Sciatic nerve (tissue), 2 donors: Measurements from ENCODE around the gene GREM2. TPM values are rescaled to one million over a fixed set of nuclear protein-coding genes. Genes with fewer than 3 reads are reported as not detected.

ENCODE experiments used
- ATAC-seq: fragments of 200-7000 bp; cut with Tn5 transposase; one replicate; pipeline ENCODE4 v1.9.1; 2020; ENCODE audit warnings: mild to moderate bottlenecking, moderate library complexity
- DNase-seq: peaks from one replicate; pipeline ENCODE4 v3.0.0-alpha.2; 2020; ENCODE audit warnings: low spot score
- intact Hi-C: fragments of 100-400 bp; cut with DNase I; formaldehyde crosslinking; loops from one replicate; pipeline ENCODE4 v1.14.2; 2022
- total RNA-seq: library from RNA; stranded (reverse); fragmentation: NEBNext Ultra II Directional; extraction: Animal tissue kit (Norgen Biotek cat#: 25700); gene quantifications from one replicate; pipeline ENCODE4 v1.2.1, GENCODE V29; 2021
- donor health status: DM: no; HTN: no; CAD: no.
- donor health status: DM: no; HTN: no; CAD: no.

Gene GREM2
- total RNA-seq, 1 donor from 2014 or later: 1.0 TPM

- ATAC-seq (no peak), DNase-seq (no peak)
- intact Hi-C loops: no loop called here
These were observed 39.6 kb downstream of the GREM2 start for GRCh38 chr1:240572328-240572727.

- DNase-seq (no peak), ATAC-seq (no peak)
- intact Hi-C loops: no loop called here
These were observed 40.2 kb downstream of the GREM2 start for GRCh38 chr1:240571782-240572181.

GRCh38 chr1:240567066-240567465 is 44.9 kb downstream of the GREM2 start:
- intact Hi-C loops: no loop called here
- no peak for DNase-seq

GRCh38 chr1:240562779-240563178 is 49.2 kb downstream of the GREM2 start:
- no peak for DNase-seq
- intact Hi-C loops: no loop called here
- no peak for ATAC-seq

More at GRCh38 chr1:240567066-240567465, 44.9 kb downstream of the GREM2 start:
- no peak for ATAC-seq

- DNase-seq: no peak
- no peak for ATAC-seq
- intact Hi-C loops: no loop called here
These were observed 49.8 kb downstream of the GREM2 start for GRCh38 chr1:240562111-240562590.

- DNase-seq (no peak), ATAC-seq (no peak)
- intact Hi-C loops: loop anchor here (10.0 kb wide), 1 partner anchor 565 kb away; no protein-coding TSS in a partner anchor
These were observed 52.2 kb downstream of the GREM2 start for GRCh38 chr1:240559781-240560180.

GRCh38 chr1:240555524-240555923 is 56.4 kb downstream of the GREM2 start:
- no peak for ATAC-seq
- no peak for DNase-seq
- intact Hi-C loops: loop anchor here (10.0 kb wide), 1 partner anchor 569 kb away; no protein-coding TSS in a partner anchor

GRCh38 chr1:240553351-240553750 is 58.6 kb downstream of the GREM2 start:
- DNase-seq (no peak), ATAC-seq (no peak)
- intact Hi-C loops: loop anchor here (10.0 kb wide), 1 partner anchor 571 kb away; no protein-coding TSS in a partner anchor

- DNase-seq: no peak
- intact Hi-C loops: no loop called here
These were observed 72.1 kb downstream of the GREM2 start for GRCh38 chr1:240539769-240540414.

GRCh38 chr1:240538776-240539430 is 73.1 kb downstream of the GREM2 start:
- DNase-seq (no peak), ATAC-seq (no peak)
- intact Hi-C loops: no loop called here

More at GRCh38 chr1:240539769-240540414, 72.1 kb downstream of the GREM2 start:
- ATAC-seq: no peak

- intact Hi-C loops: no loop called here
- ATAC-seq (no peak), DNase-seq (no peak)
These were observed 78.7 kb downstream of the GREM2 start for GRCh38 chr1:240533154-240533780.

GRCh38 chr1:240528591-240528990 is 83.4 kb downstream of the GREM2 start:
- DNase-seq (no peak), ATAC-seq (no peak)

GRCh38 chr1:240527086-240527485 is 84.9 kb downstream of the GREM2 start:
- ATAC-seq (no peak), DNase-seq (no peak)
- intact Hi-C loops: no loop called here

More at GRCh38 chr1:240528591-240528990, 83.4 kb downstream of the GREM2 start:
- intact Hi-C loops: no loop called here

- no peak for DNase-seq
- ATAC-seq: no peak
- intact Hi-C loops: no loop called here
These were observed 85.6 kb downstream of the GREM2 start for GRCh38 chr1:240526312-240526711.

- ATAC-seq: no peak
- no peak for DNase-seq
- intact Hi-C loops: no loop called here
These were observed 87.4 kb downstream of the GREM2 start for GRCh38 chr1:240524356-240525069.

GRCh38 chr1:240522122-240522822 is 89.7 kb downstream of the GREM2 start:
- ATAC-seq (no peak), DNase-seq (no peak)
- intact Hi-C loops: no loop called here

- intact Hi-C loops: no loop called here
- DNase-seq: no peak
- ATAC-seq: no peak
These were observed 94.1 kb downstream of the GREM2 start for GRCh38 chr1:240517891-240518290.

GRCh38 chr1:240516069-240516468 is 95.9 kb downstream of the GREM2 start:
- no peak for DNase-seq
- intact Hi-C loops: no loop called here
- ATAC-seq: no peak

GRCh38 chr1:240515505-240515904 is 96.5 kb downstream of the GREM2 start:
- DNase-seq: no peak
- intact Hi-C loops: no loop called here
- ATAC-seq: no peak
